ENCODE results near the gene ACAP1. TPM values are rescaled to one million over a fixed set of nuclear protein-coding genes. Genes with fewer than 3 reads are reported as not detected.

ACAP1 gene
- total RNA-seq, 1 donor from 2014 or later: 16.0 TPM

DNA sequence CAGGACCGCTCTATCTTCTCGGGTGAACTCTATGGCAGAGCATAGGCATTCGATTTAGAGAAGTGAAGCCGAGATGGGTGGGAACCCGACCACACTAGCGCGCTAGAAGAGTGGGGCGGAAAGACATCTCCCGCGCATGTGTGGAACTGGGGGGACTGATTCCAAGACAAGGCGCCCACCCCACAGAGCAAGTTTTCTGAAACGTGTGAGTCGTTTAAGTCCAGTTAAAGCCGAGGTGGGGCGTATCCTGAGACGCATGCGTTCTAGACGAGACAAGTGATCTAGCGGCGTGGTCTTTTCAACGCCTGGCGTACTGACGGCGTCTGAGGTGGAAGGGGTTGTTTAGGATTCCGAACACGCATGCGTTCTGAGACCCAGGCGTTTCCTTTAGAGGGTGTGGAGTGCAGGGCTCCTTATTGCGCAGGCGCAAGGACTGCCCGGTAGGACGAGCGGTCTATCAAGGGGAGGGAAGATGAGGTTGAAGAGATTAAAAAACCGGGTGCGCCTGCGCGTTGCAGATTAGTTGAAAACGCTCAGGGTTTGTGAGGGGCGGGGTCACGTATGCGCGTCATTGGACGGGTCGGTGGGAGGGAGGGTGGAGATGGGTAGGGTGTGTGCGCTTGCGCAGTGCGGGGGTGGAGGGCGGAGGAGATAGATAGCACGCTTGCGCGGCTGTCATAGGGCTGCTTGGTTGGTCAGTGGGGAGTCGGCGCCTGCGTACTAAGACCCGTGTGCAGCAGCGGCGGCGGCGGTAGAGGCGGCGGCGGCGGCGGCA is 29.2 kb upstream of the ACAP1 start, which contains the start of gene EIF5A:
TSS of gene EIF5A (plus strand) at position 718 of the 775 bp plus-strand sequence. CDS start 2,008 bp downstream, outside the sequence.
- Mint-ChIP-seq H3K27ac (ENCODE audit: unreplicated experiment) (peak within 1 kb of the TSS; percentile 97), H3K4me3 (ENCODE audit: unreplicated experiment) (peak within 1 kb of the TSS; percentile 97), H3K4me1 (ENCODE audit: low read depth, unreplicated experiment) (peaks cover 25% of the 10 kb centered on the region), H3K9me3 (ENCODE audit: unreplicated experiment) (no peaks in the 10 kb centered on the region), H3K27me3 (ENCODE audit: low read depth, unreplicated experiment) (no peaks in the 10 kb centered on the region), H3K36me3 (ENCODE audit: low read depth, unreplicated experiment) (peaks cover 14% of the 10 kb centered on the region)
- peak within 1 kb of the TSS; percentile 85 for H2AFZ ChIP-seq (ENCODE audit: low read depth, low read length)
- peaks cover 28% of the 10 kb centered on the region for H3K36me3 ChIP-seq (ENCODE audit: insufficient read depth, low read length)
- no peaks in the 10 kb centered on the region for H3K27me3 ChIP-seq (ENCODE audit: insufficient read depth, low read length)
- TF ChIP-seq, protein P1, sequence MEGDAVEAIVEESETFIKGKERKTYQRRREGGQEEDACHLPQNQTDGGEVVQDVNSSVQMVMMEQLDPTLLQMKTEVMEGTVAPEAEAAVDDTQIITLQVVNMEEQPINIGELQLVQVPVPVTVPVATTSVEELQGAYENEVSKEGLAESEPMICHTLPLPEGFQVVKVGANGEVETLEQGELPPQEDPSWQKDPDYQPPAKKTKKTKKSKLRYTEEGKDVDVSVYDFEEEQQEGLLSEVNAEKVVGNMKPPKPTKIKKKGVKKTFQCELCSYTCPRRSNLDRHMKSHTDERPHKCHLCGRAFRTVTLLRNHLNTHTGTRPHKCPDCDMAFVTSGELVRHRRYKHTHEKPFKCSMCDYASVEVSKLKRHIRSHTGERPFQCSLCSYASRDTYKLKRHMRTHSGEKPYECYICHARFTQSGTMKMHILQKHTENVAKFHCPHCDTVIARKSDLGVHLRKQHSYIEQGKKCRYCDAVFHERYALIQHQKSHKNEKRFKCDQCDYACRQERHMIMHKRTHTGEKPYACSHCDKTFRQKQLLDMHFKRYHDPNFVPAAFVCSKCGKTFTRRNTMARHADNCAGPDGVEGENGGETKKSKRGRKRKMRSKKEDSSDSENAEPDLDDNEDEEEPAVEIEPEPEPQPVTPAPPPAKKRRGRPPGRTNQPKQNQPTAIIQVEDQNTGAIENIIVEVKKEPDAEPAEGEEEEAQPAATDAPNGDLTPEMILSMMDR (IDR thresholded peaks at IDR 0.05; ENCODE audit: insufficient read depth, low read depth, low read length): no peak
- no peak for TF ChIP-seq EZH2 (IDR thresholded peaks at IDR 0.05; ENCODE audit: insufficient read depth, low read length)
- H3K79me2 ChIP-seq (ENCODE audit: insufficient read depth, low read length): peaks cover 44% of the 10 kb centered on the region
- peaks cover 38% of the 10 kb centered on the region for H4K20me1 ChIP-seq (ENCODE audit: insufficient read depth, low read length)
- H3K27ac ChIP-seq (ENCODE audit: low read depth, low read length): peak within 1 kb of the TSS; percentile 90
- H3K4me2 ChIP-seq (ENCODE audit: low read length): peak within 1 kb of the TSS; percentile 89
- DNase-seq (ENCODE audit: low read depth) (peak; percentile 98), FAIRE-seq (peak; percentile 98)
- H3K4me1 ChIP-seq (ENCODE audit: insufficient read depth, low read length): peaks cover 20% of the 10 kb centered on the region
- no peaks in the 10 kb centered on the region for H3K9me3 ChIP-seq (ENCODE audit: insufficient read depth, low read depth, low read length)
- H3K9ac ChIP-seq (ENCODE audit: low read length): peak within 1 kb of the TSS; percentile 98
- peak within 1 kb of the TSS; percentile 87 for H3K4me3 ChIP-seq (ENCODE audit: insufficient read depth, low read depth, low read length)

DNA sequence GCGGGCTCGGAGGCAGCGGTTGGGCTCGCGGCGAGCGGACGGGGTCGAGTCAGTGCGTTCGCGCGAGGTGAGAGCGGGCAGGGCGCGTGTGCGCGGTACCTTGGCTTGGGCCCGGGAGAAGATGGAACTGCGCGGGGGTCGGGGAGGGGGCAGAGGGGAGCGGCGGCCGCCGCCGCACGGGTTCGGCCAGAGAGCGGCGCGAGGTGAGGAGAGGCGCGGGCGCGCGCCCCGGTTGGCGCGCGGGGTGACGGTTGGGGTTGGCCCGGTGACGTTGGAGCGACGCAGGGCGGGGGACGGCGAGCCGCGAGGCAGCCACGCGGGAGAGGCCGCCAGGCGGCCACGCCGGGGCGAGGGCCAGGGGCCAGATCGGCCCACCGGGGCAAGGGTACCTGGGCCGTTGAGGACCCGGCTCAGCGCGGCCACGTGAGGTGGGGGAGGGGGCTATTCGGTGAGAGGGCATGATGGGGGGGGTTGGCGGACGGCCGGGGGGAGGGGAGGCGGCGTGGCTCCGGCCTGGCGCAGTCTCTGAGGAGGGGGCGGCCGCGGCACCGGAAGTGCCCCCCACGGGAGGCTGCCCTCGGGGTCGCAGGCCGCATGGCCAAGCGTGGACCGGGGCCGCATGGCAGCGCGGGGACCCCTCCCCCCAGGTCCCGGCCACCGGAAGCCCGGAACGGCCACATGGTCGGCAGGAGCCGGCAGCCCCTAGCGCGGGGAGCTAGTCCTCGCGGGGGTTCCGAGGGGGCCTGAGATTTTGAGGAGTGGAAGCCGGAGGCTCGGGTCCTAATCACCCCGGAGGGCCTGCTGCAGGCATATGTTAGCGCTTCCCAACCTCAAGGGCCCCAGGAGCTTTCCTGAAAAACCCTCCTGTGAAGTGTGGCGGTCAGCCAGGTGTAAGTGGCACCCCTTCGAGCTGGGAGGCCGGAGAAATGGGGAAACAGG is 28.4 kb upstream of the ACAP1 start:
- Histone ChIP-seq H3K9ac (ENCODE audit: low read length) (peak overlapping the region; percentile 98), H3K27me3 (ENCODE audit: insufficient read depth, low read length) (no peaks in the 10 kb centered on the region), H3K4me3 (ENCODE audit: insufficient read depth, low read depth, low read length) (peak overlapping the region; percentile 87), H2AFZ (ENCODE audit: low read depth, low read length) (no peak overlapping the region), H4K20me1 (ENCODE audit: insufficient read depth, low read length) (peaks cover 47% of the 10 kb centered on the region), H3K36me3 (ENCODE audit: insufficient read depth, low read length) (peaks cover 35% of the 10 kb centered on the region), H3K79me2 (ENCODE audit: insufficient read depth, low read length) (peaks cover 51% of the 10 kb centered on the region), H3K4me2 (ENCODE audit: low read length) (peak overlapping the region; percentile 89), H3K27ac (ENCODE audit: low read depth, low read length) (peak overlapping the region; percentile 90), H3K4me1 (ENCODE audit: insufficient read depth, low read length) (peaks cover 20% of the 10 kb centered on the region), H3K9me3 (ENCODE audit: insufficient read depth, low read depth, low read length) (no peaks in the 10 kb centered on the region)
- Mint-ChIP-seq H3K9me3 (ENCODE audit: unreplicated experiment) (no peaks in the 10 kb centered on the region), H3K4me1 (ENCODE audit: low read depth, unreplicated experiment) (peaks cover 32% of the 10 kb centered on the region), H3K36me3 (ENCODE audit: low read depth, unreplicated experiment) (peaks cover 19% of the 10 kb centered on the region), H3K4me3 (ENCODE audit: unreplicated experiment) (peak overlapping the region; percentile 97), H3K27ac (ENCODE audit: unreplicated experiment) (peak overlapping the region; percentile 97), H3K27me3 (ENCODE audit: low read depth, unreplicated experiment) (no peaks in the 10 kb centered on the region)
- TF ChIP-seq, protein P1 (IDR thresholded peaks at IDR 0.05; ENCODE audit: insufficient read depth, low read depth, low read length): no peak
- TF ChIP-seq EZH2 (IDR thresholded peaks at IDR 0.05; ENCODE audit: insufficient read depth, low read length): no peak
- no peak for FAIRE-seq
- DNase-seq (ENCODE audit: low read depth): no peak
